ENCODE measurements around the gene IST1. TPM values are rescaled to one million over a fixed set of nuclear protein-coding genes. Genes with fewer than 3 reads are reported as not detected.

The IST1 gene
- total and polyA plus RNA-seq, 9 donors = 131 to 168 (median 140) TPM

GRCh38 chr16:71873199-71873598, 22.1 kb upstream of the IST1 start:
- Histone ChIP-seq H3K9me3 (replicated peaks; ENCODE audit: control insufficient read depth, low read depth, low read length) (no peaks in the 10 kb centered on the region), H3K27me3 (ENCODE audit: control insufficient read depth, insufficient read depth, low read length) (no peaks in the 10 kb centered on the region), H3K4me3 (ENCODE audit: low read length) (no peak overlapping the region), H3K36me3 (ENCODE audit: control insufficient read depth, insufficient read depth, low read length) (peaks cover 24% of the 10 kb centered on the region), H3K4me1 (ENCODE audit: control insufficient read depth, insufficient read depth, low read length) (no peaks in the 10 kb centered on the region), H3K27ac (ENCODE audit: low read length) (no peak overlapping the region)
- no peak for DNase-seq
- WGBS (ENCODE audit: insufficient coverage) = 93% methylated on average over 3 of the region's 4 CpGs

DNA sequence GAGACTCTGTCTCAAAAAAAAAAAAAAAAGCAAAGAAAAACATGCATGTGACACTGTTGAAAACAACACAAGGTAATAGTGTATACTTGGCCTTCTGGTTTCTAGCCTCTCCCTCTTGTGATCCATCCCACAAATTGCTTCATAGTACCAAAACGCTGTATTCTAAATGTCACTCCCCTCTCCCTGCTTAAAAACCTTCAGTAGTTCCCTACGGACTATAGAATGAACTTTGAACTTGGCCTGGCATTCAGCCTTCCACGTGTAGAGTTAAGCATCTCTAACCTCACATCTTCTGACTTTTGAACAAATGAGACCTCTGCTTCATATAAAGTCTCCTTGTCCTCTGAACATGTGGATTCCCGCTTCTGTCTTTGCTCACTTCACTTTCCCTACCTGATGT, 16.4 kb upstream of the IST1 start:
- 74% methylated on average over 4 of the region's 4 CpGs for WGBS (ENCODE audit: insufficient coverage)
- Histone ChIP-seq H3K4me3 (ENCODE audit: low read length) (no peak overlapping the region), H3K27ac (ENCODE audit: low read length) (no peak overlapping the region), H3K9me3 (replicated peaks; ENCODE audit: control insufficient read depth, low read depth, low read length) (no peaks in the 10 kb centered on the region), H3K4me1 (ENCODE audit: control insufficient read depth, insufficient read depth, low read length) (peaks cover 9% of the 10 kb centered on the region), H3K27me3 (ENCODE audit: control insufficient read depth, insufficient read depth, low read length) (no peaks in the 10 kb centered on the region), H3K36me3 (ENCODE audit: control insufficient read depth, insufficient read depth, low read length) (peaks cover 41% of the 10 kb centered on the region)
- DNase-seq = no peak

DNA sequence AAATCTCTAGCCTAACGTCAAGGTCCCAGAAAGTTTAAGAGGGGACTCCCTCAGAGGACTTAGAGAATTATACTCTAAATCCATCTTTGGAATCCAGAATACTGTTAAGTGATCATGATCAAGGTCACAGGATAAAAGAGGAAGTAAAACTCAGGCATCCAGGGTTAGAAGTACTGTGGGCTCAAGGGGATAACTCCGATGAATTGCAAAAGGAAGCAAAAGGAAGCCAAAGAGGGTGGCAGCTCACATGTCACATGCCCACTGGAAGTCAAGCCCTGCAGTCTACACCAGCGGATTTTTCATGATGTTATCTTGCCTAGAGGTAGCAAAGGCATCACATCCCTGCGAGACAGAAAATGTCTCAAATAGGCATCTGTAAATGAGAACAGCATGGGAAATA, 15.2 kb upstream of the IST1 start:
- Histone ChIP-seq H3K27me3 (ENCODE audit: control insufficient read depth, insufficient read depth, low read length) (no peaks in the 10 kb centered on the region), H3K9me3 (replicated peaks; ENCODE audit: control insufficient read depth, low read depth, low read length) (no peaks in the 10 kb centered on the region), H3K4me1 (ENCODE audit: control insufficient read depth, insufficient read depth, low read length) (peaks cover 9% of the 10 kb centered on the region), H3K36me3 (ENCODE audit: control insufficient read depth, insufficient read depth, low read length) (peaks cover 32% of the 10 kb centered on the region), H3K27ac (ENCODE audit: low read length) (no peak overlapping the region), H3K4me3 (ENCODE audit: low read length) (no peak overlapping the region)
- WGBS (ENCODE audit: insufficient coverage) = 70% methylated on average over 3 of the region's 4 CpGs
- peak; percentile 43 for DNase-seq

GRCh38 chr16:71882505-71883167, 12.7 kb upstream of the IST1 start:
- WGBS (ENCODE audit: insufficient coverage) = 20% methylated on average over 1 of the region's 9 CpGs
- peak overlapping the region; percentile 82 for H3K27ac ChIP-seq (ENCODE audit: low read length)

GRCh38 chr16:71883168-71883848, 12.0 kb upstream of the IST1 start:
- Histone ChIP-seq H3K27me3 (ENCODE audit: control insufficient read depth, insufficient read depth, low read length) (no peaks in the 10 kb centered on the region), H3K36me3 (ENCODE audit: control insufficient read depth, insufficient read depth, low read length) (peaks cover 23% of the 10 kb centered on the region), H3K4me3 (ENCODE audit: low read length) (peak overlapping the region; percentile 91), H3K27ac (ENCODE audit: low read length) (peak overlapping the region; percentile 82), H3K4me1 (ENCODE audit: control insufficient read depth, insufficient read depth, low read length) (peaks cover 9% of the 10 kb centered on the region), H3K9me3 (replicated peaks; ENCODE audit: control insufficient read depth, low read depth, low read length) (no peaks in the 10 kb centered on the region)
- DNase-seq = peak; percentile 64
- WGBS (ENCODE audit: insufficient coverage) = 1% methylated on average over 38 of the region's 46 CpGs

More at GRCh38 chr16:71882505-71883167, 12.7 kb upstream of the IST1 start:
- H3K9me3 ChIP-seq (replicated peaks; ENCODE audit: control insufficient read depth, low read depth, low read length) = no peaks in the 10 kb centered on the region
- peak overlapping the region; percentile 91 for H3K4me3 ChIP-seq (ENCODE audit: low read length)
- H3K36me3 ChIP-seq (ENCODE audit: control insufficient read depth, insufficient read depth, low read length) = peaks cover 23% of the 10 kb centered on the region
- H3K4me1 ChIP-seq (ENCODE audit: control insufficient read depth, insufficient read depth, low read length) = peaks cover 9% of the 10 kb centered on the region
- DNase-seq = peak; percentile 82
- no peaks in the 10 kb centered on the region for H3K27me3 ChIP-seq (ENCODE audit: control insufficient read depth, insufficient read depth, low read length)

GRCh38 chr16:71883849-71884638, 11.3 kb upstream of the IST1 start, which contains the start of gene ZNF821:
ZNF821 (minus strand) TSS chr16:71884182; CDS start chr16:71879946, 4,236 bp downstream.
- H3K4me3 ChIP-seq (ENCODE audit: low read length) = peak within 1 kb of the TSS; percentile 91
- H3K27ac ChIP-seq (ENCODE audit: low read length) = peak within 1 kb of the TSS; percentile 96
- peaks cover 9% of the 10 kb centered on the region for H3K4me1 ChIP-seq (ENCODE audit: control insufficient read depth, insufficient read depth, low read length)
- peak; percentile 94 for DNase-seq
- H3K36me3 ChIP-seq (ENCODE audit: control insufficient read depth, insufficient read depth, low read length) = peaks cover 17% of the 10 kb centered on the region
- H3K9me3 ChIP-seq (replicated peaks; ENCODE audit: control insufficient read depth, low read depth, low read length) = no peaks in the 10 kb centered on the region
- H3K27me3 ChIP-seq (ENCODE audit: control insufficient read depth, insufficient read depth, low read length) = no peaks in the 10 kb centered on the region
- under 1% methylated on average over 63 of the region's 85 CpGs for WGBS (ENCODE audit: insufficient coverage)

DNA sequence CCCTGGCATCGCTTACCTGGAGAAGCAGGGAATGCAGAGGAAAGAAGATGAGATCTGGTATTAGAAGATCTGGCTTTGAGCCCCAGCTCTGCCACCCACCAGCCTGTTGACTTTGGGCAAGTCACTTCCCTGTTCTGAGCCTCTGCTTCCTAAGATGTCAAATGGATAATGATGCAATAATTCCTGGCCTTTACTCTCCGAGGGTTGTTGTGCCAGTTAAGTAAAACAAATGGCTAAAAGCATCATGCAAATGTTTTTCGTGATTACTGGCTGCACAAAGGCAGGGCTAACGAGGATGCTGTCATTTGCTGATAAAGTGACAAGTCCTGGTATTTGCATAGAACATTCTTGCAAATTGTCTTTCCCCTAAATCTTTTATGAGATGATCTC, 10.1 kb upstream of the IST1 start:
- H3K9me3 ChIP-seq (replicated peaks; ENCODE audit: control insufficient read depth, low read depth, low read length) = no peaks in the 10 kb centered on the region
- H3K4me1 ChIP-seq (ENCODE audit: control insufficient read depth, insufficient read depth, low read length) = peaks cover 9% of the 10 kb centered on the region
- DNase-seq = no peak
- H3K4me3 ChIP-seq (ENCODE audit: low read length) = no peak overlapping the region
- H3K36me3 ChIP-seq (ENCODE audit: control insufficient read depth, insufficient read depth, low read length) = peaks cover 7% of the 10 kb centered on the region
- H3K27me3 ChIP-seq (ENCODE audit: control insufficient read depth, insufficient read depth, low read length) = no peaks in the 10 kb centered on the region
- 67% methylated on average over 2 of the region's 4 CpGs for WGBS (ENCODE audit: insufficient coverage)
- H3K27ac ChIP-seq (ENCODE audit: low read length) = no peak overlapping the region

DNA sequence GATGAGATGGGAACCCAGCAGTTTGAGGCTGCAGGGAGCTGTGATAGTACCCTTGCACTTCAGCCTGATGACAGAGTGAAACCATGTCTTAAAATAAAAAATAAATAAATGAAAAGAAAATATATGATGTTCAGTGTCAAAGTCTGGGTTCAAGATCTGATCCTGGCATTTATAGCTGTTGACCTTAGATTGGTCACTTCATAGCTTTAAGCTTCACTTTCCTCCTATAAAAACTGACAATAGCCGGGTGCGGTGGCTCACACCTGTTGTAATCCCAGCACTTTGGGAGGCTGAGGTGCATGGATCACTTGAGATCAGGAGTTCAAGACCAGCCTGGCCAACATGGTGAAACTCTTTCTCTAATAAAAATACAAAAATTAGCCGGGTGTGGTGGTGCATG, 6.2 kb upstream of the IST1 start:
- Histone ChIP-seq H3K9me3 (replicated peaks; ENCODE audit: control insufficient read depth, low read depth, low read length) (no peaks in the 10 kb centered on the region), H3K27ac (ENCODE audit: low read length) (no peak overlapping the region), H3K4me3 (ENCODE audit: low read length) (no peak overlapping the region), H3K4me1 (ENCODE audit: control insufficient read depth, insufficient read depth, low read length) (peaks cover 3% of the 10 kb centered on the region), H3K36me3 (ENCODE audit: control insufficient read depth, insufficient read depth, low read length) (no peaks in the 10 kb centered on the region), H3K27me3 (ENCODE audit: control insufficient read depth, insufficient read depth, low read length) (no peaks in the 10 kb centered on the region)
- WGBS (ENCODE audit: insufficient coverage) = no CpG with 5 or more reads among the region's 3 CpGs
- DNase-seq = no peak

- WGBS (ENCODE audit: insufficient coverage) = 55% methylated on average over 2 of the region's 7 CpGs
These were observed 1.5 kb upstream of the IST1 start for GRCh38 chr16:71893888-71894228.

More at GRCh38 chr16:71893888-71894228, 1.5 kb upstream of the IST1 start:
- H3K4me3 ChIP-seq (ENCODE audit: low read length) = peak overlapping the region; percentile 79
- peaks cover 15% of the 10 kb centered on the region for H3K4me1 ChIP-seq (ENCODE audit: control insufficient read depth, insufficient read depth, low read length)
- no peak for DNase-seq
- H3K27ac ChIP-seq (ENCODE audit: low read length) = peak overlapping the region; percentile 100
- no peaks in the 10 kb centered on the region for H3K36me3 ChIP-seq (ENCODE audit: control insufficient read depth, insufficient read depth, low read length)
- no peaks in the 10 kb centered on the region for H3K9me3 ChIP-seq (replicated peaks; ENCODE audit: control insufficient read depth, low read depth, low read length)
- no peaks in the 10 kb centered on the region for H3K27me3 ChIP-seq (ENCODE audit: control insufficient read depth, insufficient read depth, low read length)
